Stimulated activated CD4-positive, alpha-beta T cell treated with anti-CD3 and anti-CD28 coated beads, Interleukin-15, amount 100 ng/mL, for 1 hour (primary cell): ENCODE results near the gene C17orf114.

Experiments used
- DNase-seq, 2 donors: peaks; one replicate each; pipeline ENCODE4 v3.0.0-alpha.2; 2020; ENCODE audit warnings: low read depth in 1 of 2, low spot score in 1 of 2

The C17orf114 gene

DNA sequence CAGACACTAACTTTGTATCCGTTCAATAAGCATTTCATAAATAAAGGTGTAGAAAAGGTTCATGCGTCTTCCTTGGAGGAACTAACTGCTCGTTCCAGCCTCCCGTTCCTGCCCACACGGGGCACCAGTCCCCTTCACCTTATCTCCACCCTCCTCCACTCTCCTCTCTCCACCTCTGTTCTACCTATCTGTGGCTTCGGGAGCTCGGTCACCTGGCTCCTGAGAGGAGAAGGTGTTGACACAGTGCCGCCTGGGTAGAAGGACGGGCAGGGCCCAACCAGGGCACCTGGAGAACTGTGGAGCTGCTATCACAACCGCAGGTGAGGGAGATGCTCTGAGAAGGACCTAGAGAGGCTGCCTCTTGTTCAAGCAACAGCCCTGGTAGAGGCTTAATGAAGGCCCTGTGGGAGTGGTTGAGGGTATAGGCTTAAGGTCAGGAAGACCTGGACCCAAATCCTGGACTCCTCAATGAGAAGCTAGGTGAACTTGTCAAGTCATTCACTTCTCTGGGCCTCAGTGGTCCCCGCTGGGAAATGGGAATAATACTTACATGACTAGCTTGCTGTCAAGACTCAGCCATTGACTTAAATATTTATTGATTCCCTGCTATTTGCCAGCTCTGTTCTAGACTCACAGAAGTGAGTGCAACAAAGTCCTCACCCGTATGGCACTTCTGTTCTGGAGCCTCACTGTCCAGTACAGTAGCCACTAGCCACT lies 21.4 kb upstream of the C17orf114 start:
- DNase-seq: no peak

DNA sequence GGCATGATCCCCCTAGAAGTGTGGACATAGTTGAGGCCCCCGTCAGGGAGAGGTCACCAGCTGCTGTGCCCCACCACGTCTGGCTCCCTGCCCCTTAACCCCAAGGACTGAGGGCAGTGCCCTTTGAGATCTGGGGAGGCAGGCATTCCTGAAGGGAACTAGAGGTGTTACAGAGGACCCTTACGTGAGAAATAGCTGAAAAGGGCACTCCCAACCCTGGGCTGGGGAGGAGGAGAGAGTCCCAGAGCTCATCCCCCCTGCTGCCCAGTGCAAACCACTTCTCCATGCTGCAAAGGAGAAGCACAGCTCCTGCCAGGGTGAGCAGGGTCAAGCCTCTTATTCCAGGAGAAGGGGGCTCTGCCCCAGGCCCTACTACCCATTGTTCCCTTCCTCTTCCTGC lies 20.7 kb upstream of the C17orf114 start:
- DNase-seq: no peak

GRCh38 chr17:4818276-4818675 lies 16.1 kb upstream of the C17orf114 start:
- DNase-seq: no peak

DNA sequence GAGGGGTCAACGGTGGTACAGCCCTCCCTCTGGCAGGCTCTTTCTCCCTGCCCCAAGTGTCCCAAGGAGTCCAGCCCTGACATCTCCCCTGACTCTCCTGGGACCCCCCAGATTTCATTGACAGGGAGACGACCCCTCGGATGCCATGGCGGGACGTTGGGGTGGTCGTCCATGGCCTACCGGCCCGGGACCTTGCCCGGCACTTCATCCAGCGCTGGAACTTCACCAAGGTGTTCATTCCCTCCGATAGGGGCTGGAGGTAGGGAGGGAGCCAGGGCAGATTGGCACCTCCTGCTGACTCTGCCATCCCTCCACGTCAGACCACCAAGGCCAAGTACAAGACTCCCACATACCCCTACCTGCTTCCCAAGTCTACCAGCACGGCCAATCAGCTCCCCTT lies 14.7 kb upstream of the C17orf114 start:
- DNase-seq: no peak

DNA sequence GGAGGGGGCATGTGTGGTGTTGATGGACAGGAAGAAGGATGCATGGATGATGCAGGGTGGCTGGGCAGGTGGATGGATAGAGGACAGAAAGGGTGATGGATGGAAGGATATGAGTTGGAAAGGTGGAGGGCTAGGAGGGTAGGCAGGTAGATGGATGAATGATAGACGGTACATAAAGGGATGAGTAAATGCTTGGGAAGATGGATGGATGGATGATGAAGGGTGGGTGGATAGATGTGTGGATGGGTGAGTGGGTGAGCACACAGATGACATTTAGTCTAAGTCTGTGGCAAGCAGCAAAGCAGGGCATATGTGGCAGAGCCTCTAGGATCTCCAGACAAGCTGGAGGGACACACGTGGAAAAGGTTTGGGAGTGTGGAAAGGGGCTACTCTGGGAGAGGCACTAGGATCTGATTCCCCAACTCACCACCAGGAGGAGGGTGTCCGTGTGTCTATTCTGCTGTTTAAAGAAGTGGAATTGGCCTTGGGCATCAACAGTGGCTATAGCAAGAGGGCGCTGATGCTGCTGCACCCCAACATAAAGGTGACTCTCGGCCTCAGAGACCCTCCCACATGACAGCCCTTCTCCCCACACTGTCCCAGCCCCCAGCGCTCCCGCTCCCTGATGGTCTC lies 13.0 kb upstream of the C17orf114 start:
- no peak for DNase-seq

DNA sequence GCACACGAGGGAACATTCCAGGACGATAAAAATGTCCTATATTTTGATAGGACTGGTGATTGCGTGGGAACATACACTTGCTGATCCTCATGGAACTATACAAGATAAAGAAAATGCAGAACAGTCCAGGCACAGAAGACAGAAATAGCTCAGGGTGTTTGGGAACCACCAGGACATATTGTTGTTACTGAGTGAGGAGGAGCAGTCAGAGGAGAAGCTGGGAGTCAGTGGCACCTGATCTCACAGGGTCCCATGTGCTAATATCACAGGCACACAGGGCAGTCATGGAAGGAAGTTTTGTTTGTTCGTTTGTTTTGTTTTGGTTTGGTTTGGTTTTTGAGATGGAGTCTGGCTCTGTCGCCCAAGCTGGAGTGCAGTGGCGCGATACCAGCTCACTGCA lies 10.6 kb upstream of the C17orf114 start:
- no peak for DNase-seq

DNA sequence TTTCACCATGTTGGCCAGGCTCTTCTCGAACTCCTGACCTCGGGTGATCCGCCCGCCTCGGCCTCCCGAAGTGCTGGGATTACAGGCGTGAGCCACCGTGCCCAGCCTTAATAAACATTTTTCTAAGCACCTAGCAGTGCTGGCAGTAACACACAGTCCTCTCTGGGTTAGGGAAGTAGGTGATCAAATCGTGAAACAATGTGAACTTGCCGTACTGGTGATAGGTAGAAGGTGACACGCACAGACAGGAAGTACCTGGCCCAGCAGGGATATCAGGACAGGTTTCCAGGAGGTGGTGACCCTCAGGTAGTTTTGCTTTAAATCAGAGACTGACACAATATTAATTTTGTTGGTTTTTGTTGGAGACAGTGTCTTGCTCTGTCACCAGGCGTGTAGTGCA lies 9.3 kb upstream of the C17orf114 start:
- DNase-seq: no peak

DNA sequence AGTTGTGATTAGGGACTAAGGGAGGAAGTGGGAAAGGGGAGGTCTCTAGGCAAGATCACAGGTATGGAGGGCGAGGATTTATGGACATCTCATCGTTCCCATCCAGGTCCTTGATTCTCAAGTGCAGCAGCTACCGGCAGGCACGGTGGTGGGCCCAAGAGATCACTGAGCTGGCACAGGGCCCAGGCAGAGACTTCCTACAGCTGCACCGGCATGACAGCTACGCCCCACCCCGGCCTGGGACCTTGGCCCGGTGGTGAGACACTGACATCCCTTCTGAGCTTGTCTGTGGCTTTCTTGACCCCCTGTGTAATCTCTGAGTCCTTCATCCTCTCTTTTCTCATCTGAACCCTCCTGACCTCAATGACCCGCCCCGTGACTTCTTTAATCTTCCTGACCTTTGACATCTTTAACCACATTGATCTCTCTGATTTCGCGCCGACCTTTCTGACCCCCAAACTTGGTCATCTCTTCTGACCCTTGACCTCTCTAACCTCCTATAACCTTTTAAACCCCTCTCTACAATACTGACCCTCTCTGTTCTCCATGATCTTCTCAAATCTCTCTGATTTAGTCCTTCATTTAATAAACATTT lies 8.7 kb upstream of the C17orf114 start:
- DNase-seq: no peak

- no peak for DNase-seq
Observed at GRCh38 chr17:4808378-4808767, 6.2 kb upstream of the C17orf114 start.

- no peak for DNase-seq
Observed at GRCh38 chr17:4807605-4808377, 5.7 kb upstream of the C17orf114 start.

GRCh38 chr17:4806777-4807604 lies 4.9 kb upstream of the C17orf114 start, which contains the start of gene PLD2:
PLD2 (plus strand) TSS chr17:4807152; CDS start chr17:4807773, 621 bp downstream.
- peak; percentile 74 to 80 for DNase-seq

DNA sequence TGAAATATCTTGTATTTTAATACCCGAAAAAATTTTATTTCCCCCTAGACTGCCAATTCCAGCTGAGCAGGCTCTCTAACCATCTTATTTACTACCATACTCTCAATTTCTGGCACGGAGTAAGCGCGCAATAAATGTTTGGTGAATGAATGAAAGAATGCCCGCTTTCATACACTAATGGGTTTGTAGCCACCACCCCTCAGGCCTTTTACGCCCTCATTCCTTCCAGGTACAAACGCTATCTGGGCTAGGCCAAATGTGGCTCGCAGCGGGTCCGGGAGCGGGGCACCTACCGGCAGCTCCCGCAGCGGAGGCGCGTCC lies 4.3 kb upstream of the C17orf114 start:
- no peak for DNase-seq

DNA sequence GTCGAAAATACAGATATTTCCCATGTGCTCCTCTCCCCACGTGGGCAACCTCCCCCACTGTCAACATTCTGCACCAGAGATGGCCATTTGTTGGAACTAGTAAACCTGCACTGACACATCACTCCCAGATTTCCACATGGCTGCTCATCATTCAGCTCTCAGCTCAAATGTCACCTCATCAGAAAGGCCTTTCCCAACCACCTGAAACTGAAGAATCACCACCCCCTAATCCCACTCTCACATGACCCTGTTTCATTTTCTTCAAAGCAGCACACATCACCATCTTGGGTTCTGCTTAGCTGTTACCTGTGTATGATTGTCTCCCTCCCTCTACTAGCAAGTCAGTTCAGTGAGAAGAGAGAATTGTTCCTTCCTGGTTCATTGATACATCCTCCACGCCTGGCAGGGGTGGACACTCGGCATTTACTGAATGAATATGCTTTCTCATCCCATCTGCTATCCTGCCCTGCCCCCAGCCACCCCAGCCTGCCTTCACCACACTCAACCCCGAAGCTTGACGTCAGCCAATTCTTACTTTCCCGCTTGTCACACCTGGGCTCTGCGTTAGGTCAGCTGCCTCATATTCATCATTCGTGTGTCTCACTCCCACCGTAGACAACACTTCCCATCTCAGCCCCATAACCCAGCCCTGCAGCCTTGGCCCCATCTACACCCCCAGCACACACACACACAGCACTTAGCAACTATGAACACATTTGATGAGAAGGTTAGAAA lies 1.5 kb downstream of the C17orf114 start:
- no peak for DNase-seq

- DNase-seq: peak in 1 of 2 donors; percentile 16
Observed at GRCh38 chr17:4796552-4796920, 5.6 kb downstream of the C17orf114 start.

DNA sequence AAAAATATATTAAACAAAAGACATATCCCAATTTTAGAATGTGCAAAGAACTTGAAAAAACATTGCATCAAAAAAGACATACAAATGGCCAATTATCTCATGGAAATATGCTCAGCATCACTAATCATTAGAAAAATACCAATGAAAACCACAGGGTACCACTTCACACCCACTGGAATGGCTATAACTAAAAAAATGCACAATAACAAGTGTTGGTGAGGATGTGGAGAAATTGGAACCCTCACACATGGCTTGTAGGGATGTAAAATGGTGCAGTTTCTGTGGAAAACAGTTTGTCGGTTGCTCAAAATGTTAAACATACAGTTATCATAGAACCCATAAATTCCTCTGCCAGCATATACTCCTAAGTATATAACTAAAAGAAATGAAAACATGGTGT lies 7.0 kb downstream of the C17orf114 start:
- no peak for DNase-seq

- no peak for DNase-seq
Observed at GRCh38 chr17:4790705-4791088, 11.4 kb downstream of the C17orf114 start.

- peak; percentile 61 to 67 for DNase-seq
Observed at GRCh38 chr17:4789951-4790704, 12.0 kb downstream of the C17orf114 start.

GRCh38 chr17:4789701-4789950 lies 12.5 kb downstream of the C17orf114 start:
- DNase-seq: no peak

GRCh38 chr17:4788807-4789700 lies 13.1 kb downstream of the C17orf114 start, which contains the start of gene GLTPD2:
GLTPD2 (plus strand) TSS chr17:4788964; CDS start chr17:4789012, 48 bp downstream.
- no peak for DNase-seq
